Activated T-cell treated with anti-CD3 and anti-CD28 coated beads for 24 hours (primary cell): ENCODE measurements around the gene SLC2A4.
"Not testable (repeated sequence)": the region's sequence is repeated elsewhere in the genome, so short reads cannot be mapped to it uniquely, and the experiment has no call there.

Experiments used
- DNase-seq: peaks from one replicate; pipeline ENCODE4 v3.0.0-alpha.2; 2020; ENCODE audit warnings: low read depth

The SLC2A4 gene

DNA sequence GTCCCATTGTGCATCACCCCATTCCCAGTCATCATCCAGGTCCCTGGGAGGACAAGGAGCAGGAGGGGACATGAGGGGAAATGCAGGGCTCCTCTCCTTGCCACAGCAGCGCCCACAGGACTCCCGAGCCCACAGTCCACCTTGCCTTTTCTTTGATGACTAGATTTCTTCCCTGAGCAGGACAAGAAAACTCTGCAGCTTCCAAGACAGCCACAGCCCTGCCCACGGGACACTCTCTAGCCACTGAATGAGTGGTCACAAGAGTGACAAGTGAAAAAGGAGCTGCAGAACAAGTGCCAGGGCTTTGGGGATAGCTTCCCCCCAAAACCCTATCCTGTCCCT lies 42.9 kb downstream of the SLC2A4 start:
- DNase-seq: no peak

DNA sequence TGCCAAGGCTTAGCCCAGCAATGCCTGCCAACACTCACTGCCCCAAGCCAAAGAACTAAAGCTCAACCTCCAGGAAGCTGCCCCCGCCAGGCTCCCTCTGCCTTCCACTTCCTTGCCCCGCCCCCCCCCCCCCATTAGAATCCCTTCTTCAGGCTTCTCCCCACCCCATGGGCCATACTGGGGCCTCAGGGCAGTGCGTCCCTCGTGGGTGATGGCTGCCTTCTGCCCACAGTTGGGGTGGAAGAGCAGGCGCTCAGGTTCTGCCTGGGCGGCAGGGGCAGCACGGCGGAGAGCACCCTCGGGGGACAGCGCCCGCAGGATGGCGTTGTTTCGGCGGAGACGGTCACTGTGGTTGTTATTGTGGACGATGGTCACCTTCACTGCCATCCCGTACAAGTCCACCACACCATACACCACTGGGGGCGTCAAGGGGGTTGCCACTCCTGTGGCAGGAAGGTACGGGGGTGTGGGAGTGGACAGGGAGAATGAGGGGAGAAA lies 43.6 kb downstream of the SLC2A4 start:
- no peak for DNase-seq

DNA sequence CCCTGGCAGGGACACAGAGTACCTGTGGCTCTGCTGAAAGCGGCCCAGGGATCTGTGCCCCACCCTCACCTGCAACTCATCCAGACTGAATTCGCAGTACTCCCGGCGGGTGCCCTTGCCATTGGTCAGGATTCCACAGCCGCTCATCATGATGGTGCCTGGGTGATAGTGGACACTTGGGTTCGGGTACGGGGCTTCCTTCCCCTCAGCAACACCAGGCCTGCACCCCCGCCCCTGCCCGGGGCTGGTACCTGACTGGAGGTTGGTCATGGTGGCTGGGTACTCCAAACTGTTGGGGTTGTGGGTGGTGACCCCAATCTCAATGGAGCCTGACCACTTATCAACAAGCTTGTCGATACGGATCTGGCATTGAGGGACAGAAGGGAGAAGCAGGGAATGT lies 44.7 kb downstream of the SLC2A4 start:
- no peak for DNase-seq

DNA sequence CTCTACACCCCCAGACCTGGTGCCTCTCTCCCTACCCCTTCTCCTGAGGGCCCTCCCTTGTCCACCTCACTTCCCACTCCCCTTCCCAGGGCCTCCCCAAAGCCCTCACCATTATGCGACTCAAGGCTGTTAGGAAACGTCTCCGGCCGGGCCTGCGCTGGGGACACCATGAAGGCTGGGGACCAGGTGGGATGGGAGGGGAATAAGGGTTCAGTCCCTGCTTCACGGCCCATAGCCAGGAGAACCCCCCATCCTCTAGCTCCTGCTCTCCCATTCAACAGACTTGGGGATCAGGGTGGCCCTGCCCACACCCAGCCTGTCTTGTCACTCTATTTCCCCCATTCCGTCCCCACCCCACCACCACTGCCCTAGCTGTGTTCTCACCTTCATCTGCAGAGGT lies 45.5 kb downstream of the SLC2A4 start:
- no peak for DNase-seq

DNA sequence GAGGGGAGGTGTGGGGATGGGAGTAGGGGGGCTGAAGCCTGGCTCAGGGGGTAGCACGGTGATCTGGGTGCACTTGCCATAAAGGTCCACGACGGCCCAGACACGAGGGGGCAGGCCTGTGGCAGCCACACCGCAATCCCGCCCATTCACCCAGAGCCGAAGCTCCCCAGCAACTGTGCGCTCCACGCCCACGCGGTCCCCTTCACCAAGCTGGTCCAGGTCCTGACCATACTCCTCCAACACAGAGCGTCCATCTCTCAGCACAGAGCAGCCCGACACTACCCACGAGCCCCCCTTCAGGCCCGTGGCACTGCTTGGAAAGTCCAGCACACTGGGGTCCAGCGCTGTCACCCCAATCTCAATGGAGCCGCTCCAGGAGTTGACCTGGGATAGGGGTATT lies 46.0 kb downstream of the SLC2A4 start:
- DNase-seq: no peak

DNA sequence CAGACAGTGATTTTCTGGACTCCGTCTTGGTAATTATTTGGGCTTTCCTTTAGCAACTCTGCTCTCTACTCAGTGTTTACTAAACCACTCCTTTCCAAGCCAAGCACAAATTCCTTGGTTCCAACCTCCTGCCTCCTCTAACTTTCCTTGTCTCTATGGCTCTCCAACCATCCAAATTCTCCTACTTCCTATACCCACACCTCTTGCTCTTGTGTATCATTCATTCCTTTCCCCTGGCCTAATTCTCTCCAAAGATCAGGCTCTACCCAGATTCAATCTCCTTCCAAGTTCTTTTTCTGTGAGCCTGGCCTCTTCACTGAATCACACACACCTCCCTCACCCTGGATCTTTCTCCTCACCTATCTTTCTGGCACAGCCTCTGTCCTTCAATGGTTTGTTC lies 46.5 kb downstream of the SLC2A4 start:
- DNase-seq: no peak

DNA sequence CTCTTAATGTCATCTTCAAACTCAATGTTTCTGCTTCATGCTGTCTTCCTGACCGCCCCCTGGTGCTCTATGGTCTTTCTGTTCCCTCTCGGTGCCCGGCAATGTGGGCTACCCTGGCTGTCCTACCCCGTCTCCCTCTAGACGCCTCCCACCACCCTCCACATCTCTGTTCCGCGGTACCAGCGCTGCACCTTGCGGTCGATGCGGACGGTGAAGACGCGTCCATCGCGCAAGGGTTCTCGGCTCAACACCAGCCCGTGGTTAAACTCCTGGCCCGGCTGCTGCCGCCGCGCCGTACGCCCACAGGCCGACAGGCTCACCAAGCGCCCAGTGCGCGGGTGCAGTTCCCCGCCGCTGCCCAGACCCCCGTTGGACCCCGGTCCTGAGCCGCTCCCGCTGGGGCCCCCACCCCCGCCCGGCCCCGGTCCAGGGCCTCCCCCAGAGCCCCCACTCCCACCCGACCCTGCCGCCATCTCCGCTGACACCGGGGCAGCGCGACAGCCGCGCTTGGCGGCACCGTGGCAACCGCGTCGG lies 47.4 kb downstream of the SLC2A4 start, which contains the start of gene NEURL4:
Gene NEURL4, minus strand, starts transcription at position 496 of the 534 bp plus-strand sequence. Its CDS starts 23 bp downstream, at position 473.
- DNase-seq: no peak

DNA sequence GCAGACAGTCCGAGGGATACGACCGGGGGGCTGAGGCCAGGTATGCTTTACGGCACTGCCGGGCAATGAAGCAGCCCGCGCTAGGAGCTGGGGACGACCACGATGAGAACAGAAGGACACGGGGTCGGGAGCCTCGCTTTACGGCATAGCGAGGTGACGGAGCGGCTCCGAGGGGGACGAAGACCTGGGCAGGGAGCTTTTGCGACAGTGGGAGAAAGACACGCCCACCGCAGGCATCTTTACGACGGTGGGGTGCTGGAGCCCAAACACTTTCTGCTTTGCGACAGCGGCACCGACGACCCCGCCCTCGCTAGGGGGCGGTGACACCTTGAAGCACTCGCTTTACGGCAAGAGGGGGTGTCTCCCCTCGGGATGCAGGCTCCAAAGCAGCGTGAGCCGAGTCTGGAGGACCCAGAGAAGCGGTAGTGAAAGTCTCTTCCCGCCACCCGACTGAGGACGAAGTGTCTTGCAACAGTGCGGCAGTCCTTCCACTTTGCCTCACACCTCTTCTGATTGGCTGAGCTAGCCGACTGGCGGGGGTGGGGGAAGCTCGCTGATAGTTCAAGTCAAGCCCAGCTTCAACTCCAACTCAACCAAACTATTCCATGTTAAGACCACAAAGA lies 48.0 kb downstream of the SLC2A4 start:
- DNase-seq: peak; percentile 95

DNA sequence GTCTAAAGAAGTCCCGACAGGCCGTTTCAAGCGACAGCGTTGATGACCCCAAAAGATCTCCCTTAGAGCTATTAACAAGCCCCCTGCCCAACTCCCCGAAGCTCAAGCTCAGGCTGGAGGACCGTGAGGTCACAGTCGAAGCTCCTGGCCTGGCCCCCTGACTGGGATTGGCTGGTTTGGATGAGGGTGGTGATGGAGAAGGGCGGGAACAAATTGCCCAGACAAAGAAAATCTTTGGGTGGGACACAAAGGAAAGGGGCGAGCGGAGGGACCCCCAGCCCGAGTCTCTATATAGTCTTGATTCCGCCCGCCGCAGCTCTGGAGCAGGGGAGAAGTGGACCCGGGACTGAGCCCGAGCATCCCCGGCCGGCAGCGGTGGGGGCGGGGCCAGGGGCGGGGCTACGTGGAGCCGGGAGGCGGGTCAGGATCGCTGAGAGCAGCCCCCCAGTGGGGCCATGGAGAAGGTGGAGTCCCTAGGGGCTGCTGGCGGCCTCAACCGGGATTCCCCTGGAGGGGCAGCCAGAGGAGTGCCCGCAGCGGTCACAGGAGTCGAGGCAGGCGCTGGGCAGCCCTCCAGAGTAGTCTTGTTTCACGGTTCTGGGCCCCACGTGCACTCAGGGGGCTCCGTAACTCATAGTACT lies 48.6 kb downstream of the SLC2A4 start:
- peak; percentile 75 for DNase-seq

DNA sequence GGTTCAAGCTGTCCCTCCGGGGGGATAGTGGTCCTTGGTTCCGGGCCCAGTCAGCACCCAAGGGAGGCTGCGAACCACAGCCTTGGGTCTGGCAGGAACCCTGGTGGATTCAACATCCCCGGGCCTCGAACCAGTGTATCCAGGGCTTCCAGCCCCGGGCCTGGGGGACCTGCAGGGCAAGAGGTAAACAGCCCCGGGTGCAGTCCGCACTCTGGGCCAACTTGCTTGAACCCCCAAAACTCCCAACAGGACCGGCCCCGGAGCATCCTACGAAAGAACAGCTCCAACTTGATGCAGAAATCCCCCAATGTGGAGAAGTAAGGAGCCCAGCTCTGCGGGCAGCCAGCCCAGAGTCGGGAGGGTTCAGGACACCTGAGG lies 49.1 kb downstream of the SLC2A4 start:
- no peak for DNase-seq

DNA sequence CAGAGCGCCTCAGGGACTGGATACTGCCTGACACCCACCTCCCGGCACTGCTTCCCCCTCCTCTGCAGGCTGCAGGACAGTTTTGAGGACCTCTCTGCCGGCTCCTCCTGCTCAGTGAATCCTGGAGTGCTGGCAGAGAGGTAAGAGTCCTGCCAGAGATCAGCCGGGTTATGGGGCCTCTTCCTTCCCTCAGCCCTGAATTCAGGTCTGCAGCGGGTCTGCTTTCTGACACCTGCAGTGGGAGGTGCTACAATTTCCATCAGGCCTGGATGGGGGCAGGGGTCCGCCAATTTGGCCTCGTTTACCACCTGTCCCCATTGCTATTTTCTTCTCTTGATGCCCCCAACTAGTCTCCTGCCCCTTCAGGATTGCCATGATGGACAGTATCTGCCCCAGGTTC lies 50.6 kb downstream of the SLC2A4 start:
- no peak for DNase-seq

DNA sequence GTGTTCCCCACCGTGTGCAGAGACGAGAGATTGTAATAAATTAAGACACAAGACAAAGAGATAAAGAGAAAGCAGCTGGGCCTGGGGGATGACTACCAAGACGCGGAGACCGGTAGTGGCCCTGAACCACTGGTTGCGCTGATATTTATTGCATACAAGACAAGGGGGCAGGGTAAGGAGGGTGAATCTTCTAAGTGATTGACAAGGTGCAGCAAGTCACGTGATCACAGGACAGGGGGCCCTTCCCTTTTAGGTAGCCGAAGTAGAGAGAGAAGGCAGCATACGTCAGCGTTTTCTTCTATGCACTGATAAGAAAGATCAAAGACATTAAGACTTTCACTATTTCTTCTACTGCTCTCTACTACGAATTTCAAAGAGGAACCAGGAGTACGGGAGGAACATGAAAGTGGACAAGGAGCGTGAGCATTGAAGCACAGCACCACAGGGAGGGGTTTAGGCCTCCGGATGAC lies 51.1 kb downstream of the SLC2A4 start:
- peak; percentile 19 for DNase-seq

DNA sequence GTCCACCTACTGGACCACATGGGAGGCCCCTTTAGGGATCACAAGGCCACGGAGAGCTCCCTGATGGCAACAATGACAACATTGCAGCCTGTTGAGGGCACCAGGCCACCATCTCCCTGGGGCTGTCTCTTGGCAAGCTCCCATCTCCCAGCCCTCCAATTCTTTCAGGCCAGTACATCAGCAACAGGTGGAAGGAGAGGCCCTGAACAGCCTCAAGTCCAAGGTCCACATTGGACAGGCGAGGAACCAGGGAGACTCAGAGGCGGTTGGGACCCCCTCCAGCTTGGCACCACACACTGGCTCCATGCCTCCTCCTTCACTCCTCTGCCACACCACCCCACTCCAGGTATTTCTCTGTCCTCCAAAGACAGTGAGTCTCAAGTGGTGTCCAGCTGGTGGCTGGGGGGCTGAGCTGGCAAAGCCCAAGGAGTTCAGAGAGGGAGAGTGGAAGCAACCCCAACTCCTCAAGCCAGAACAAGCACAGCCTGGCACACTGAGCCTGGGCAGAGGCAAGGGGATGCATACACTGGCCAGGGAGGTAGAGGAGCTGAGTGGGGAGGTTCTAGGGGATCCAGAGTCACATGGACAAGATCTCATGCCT lies 53.5 kb downstream of the SLC2A4 start:
- no peak for DNase-seq

DNA sequence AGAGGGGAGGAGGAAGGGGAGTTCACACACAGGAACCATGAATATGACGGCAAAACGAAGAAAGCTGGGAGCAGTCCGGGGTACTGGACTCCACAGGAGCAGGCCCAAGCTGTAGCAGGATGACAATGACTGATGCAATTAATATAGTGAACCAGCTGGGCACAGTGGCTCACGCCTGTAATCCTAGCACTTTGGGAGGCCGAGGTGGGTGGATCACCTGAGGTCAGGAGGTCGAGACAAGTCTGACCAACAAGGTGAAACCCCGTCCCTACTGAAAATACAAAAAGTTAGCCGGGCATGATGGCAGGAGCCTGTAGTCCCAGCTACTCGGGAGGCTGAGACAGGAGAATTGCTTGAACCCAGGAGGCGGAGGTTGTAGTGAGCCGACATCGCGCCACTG lies 54.2 kb downstream of the SLC2A4 start:
- DNase-seq: not testable (repeated sequence)

DNA sequence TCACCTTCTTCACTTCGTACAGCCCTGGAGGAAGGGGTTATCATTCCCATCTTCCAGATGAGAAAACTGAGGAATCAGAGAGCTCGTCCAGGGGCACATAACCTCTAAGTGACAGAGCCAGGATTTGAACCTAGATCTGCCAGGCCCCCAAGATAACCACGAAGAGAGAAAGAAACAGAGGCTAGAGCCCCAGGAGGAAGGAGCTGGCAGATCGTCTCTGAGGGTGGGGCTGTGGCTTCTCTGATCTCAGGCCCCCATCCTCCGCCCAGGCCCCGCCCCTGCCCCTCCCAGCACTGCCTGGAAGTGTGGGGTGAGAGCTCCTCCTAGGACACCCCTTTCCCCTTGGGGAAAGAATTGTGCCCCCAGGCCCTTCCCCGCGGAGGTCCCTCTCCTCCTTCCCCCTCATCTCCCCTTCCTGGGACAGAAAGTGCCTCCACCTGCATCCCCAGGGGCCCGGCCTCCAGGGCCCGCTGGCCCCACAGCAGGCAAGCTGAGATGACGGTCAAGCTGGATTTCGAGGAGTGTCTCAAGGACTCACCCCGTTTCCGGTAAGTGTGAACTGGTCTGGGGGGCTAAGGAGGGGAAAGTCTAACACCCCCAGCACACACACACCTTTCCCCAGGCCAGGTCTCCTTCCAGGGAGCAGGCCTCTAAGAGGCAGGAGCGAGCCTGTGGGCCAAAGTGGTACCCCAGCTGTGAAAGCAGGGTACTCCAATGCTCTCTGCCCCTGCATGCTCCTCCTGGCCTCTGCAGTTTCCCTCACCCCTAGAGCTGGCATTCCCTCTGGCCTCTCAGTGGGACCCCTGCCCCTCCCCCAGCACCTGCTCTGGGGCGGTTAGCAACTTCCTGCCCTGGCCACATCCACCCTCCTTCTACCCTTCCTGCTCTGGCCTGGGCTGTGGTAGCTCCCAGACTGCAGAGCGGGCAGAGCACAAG lies 55.0 kb downstream of the SLC2A4 start, which contains the start of gene ACAP1:
Gene ACAP1, plus strand, starts transcription at position 290 of the 936 bp plus-strand sequence. Its CDS starts 206 bp downstream, at position 496.
- DNase-seq: peak; percentile 80

DNA sequence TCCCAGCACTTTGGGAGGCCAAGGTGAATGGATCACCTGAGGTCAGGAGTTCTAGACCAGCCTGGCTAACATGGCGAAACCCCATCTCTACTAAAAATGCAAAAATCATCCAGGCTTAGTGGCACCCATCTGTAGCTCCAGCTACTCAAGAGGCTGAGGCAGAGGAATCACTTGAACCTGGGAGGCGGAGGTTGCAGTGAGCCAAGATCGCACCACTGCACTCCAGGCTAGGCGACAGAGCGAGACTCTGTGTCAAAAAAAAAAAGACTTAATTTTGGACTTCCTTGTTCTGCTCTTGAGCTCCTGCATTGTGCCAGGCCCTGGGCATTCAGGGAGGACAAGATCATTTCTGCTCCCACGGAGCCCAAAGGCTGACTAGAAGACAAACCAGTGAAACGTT lies 56.1 kb downstream of the SLC2A4 start:
- not testable (repeated sequence) for DNase-seq
